ENCODE data around the gene SEMA3F. TPM values are rescaled to one million over a fixed set of nuclear protein-coding genes. Genes with fewer than 3 reads are reported as not detected.

Gene SEMA3F
- total RNA-seq, 4 donors from 2014 or later, result 5.2 to 40.1 (median 7.5) TPM

DNA sequence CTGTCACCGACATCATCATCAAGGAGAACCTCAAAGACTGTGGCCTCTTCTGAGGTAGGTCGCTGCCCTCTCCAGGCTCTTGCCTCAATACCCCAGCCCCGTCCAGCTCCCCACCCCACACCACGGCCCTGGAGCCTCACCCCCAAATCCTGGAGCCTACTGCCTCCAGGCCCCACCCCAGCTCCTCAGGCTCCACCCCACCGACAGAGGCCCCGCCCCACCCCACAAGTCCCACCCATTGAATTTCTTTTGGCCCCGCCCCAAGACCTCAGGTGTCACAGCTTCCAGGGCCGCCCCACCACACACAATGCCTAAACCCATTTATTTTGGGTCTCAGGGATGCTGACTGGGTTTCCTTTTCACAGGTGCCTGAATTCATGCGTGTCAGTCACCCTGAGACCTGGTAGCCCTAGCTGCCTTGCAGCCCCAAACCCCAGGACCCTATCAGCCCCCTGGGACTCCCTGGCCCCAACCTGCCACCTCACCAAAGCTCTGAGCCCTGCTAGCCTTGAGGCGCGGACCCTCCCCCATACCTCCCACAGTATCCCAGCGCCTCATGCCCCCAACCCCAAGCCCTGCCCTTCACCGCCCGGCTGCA is 39.9 kb downstream of the SEMA3F start:
- no peak for DNase-seq
- peaks cover 15 to 18% (median 16%) of the 10 kb centered on the region in 3 donors for H3K27me3 ChIP-seq
- no peak overlapping the region for H3K27ac ChIP-seq
- H3K4me3 ChIP-seq, result peak overlapping the region in 3 of 4 donors; percentile 23 to 39 (median 24)
- in situ Hi-C loops (cut with MboI; ENCODE audit: low sequenced_read_pairs in 4 of 4), result no loop called here
- intact Hi-C loops (cut with DNase I; ENCODE audit: low total_unique reads), result loop anchor here (1.0 kb wide), 2 partner anchors 31 to 51 kb away; no protein-coding TSS in a partner anchor
- H3K9me3 ChIP-seq, result no peaks in the 10 kb centered on the region
- H3K4me1 ChIP-seq, result peaks cover 12 to 22% of the 10 kb centered on the region in 2 donors
- no peaks in the 10 kb centered on the region for H3K36me3 ChIP-seq
- TF ChIP-seq POLR2A (IDR thresholded peaks at IDR 0.05), result no peak
- TF ChIP-seq, protein P1, sequence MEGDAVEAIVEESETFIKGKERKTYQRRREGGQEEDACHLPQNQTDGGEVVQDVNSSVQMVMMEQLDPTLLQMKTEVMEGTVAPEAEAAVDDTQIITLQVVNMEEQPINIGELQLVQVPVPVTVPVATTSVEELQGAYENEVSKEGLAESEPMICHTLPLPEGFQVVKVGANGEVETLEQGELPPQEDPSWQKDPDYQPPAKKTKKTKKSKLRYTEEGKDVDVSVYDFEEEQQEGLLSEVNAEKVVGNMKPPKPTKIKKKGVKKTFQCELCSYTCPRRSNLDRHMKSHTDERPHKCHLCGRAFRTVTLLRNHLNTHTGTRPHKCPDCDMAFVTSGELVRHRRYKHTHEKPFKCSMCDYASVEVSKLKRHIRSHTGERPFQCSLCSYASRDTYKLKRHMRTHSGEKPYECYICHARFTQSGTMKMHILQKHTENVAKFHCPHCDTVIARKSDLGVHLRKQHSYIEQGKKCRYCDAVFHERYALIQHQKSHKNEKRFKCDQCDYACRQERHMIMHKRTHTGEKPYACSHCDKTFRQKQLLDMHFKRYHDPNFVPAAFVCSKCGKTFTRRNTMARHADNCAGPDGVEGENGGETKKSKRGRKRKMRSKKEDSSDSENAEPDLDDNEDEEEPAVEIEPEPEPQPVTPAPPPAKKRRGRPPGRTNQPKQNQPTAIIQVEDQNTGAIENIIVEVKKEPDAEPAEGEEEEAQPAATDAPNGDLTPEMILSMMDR (IDR thresholded peaks at IDR 0.05 in 4 of 5, conservative IDR thresholded peaks at IDR 0.05 in 1 of 5), result no peak
- ATAC-seq, result peak in 1 of 2 donors; percentile 35

DNA sequence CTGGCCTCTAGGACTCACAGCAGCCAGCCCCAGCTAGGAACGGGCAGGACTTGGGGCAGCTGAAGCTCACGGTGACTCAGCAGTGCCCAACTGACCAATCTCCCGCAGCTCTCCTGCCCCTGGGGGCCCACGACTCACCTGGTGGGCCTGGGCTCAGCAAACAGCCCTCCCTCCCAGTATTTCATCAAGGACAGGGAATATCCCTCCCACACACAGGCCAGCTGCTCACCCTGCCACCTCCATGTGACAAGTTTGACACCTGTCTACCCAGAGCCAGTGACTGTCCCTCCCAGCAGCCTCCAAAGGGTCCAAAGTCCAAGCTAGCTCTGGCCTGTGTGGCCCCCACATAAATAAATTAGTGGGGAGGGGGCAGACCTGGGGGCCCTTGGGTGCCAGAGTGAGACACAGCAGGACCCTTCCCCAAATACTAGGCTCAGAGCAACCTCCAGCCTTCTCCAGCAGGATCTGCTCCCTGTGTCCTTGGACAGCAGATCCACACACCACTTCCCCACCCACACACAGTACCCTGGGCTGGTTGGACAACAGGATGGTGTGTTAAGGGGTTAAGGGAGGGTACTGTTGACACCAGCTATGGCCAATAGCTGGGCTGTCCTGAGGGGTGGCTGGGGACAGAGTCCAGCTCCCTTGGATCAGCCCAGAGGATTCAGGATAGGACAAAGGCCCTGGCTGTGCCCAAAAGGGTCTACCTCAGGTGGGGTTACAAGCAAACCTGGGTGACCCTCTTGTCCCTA is 40.6 kb downstream of the SEMA3F start:
- DNase-seq (no peak), ATAC-seq (peak in 1 of 2 donors; percentile 13)
- in situ Hi-C loops (cut with MboI; ENCODE audit: low sequenced_read_pairs in 4 of 4) (no loop called here), intact Hi-C loops (cut with DNase I; ENCODE audit: low total_unique reads) (no loop called here)
- Histone ChIP-seq H3K9me3 (no peaks in the 10 kb centered on the region), H3K36me3 (no peaks in the 10 kb centered on the region), H3K27ac (no peak overlapping the region), H3K4me3 (no peak overlapping the region), H3K4me1 (peaks cover 12 to 22% of the 10 kb centered on the region in 2 donors), H3K27me3 (peaks cover 15 to 18% (median 16%) of the 10 kb centered on the region in 3 donors)
- no peak for TF ChIP-seq POLR2A (IDR thresholded peaks at IDR 0.05)
- TF ChIP-seq, protein P1 (IDR thresholded peaks at IDR 0.05 in 4 of 5, conservative IDR thresholded peaks at IDR 0.05 in 1 of 5), result no peak

DNA sequence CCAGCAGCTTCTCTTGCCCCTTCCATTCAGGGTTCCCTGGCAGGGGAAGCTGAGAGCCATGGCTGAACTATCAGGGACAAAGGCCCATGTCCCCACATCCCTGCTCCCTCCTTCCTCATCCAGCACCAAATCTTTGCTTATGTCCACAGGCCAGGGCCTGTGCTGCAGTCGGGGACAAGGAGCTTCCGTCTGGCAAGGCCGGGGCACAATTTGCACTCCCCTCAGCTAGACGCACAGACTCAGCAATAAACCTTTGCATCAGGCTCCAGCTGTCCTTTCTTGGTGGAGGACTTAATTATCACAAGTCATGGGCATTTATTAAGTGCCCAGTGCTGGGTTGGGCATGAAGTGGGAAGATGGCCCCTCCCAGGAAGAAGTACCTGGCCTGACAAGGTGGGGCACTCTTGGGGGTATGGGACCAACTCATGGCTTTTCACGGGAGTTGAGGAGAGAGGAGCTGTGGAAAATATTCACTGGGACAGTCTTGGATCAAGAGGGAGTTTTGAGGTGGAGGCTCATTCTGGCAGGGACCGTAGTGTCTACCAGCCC is 41.2 kb downstream of the SEMA3F start:
- Histone ChIP-seq H3K4me1 (peaks cover 12 to 22% of the 10 kb centered on the region in 2 donors), H3K9me3 (no peaks in the 10 kb centered on the region), H3K27ac (no peak overlapping the region), H3K36me3 (no peaks in the 10 kb centered on the region), H3K27me3 (peaks cover 15 to 18% (median 16%) of the 10 kb centered on the region in 3 donors), H3K4me3 (no peak overlapping the region)
- ATAC-seq (no peak), DNase-seq (no peak)
- in situ Hi-C loops (cut with MboI; ENCODE audit: low sequenced_read_pairs in 4 of 4), result no loop called here
- no peak for TF ChIP-seq POLR2A (IDR thresholded peaks at IDR 0.05)
- TF ChIP-seq, protein P1 (IDR thresholded peaks at IDR 0.05 in 4 of 5, conservative IDR thresholded peaks at IDR 0.05 in 1 of 5), result no peak
- intact Hi-C loops (cut with DNase I; ENCODE audit: low total_unique reads), result no loop called here

DNA sequence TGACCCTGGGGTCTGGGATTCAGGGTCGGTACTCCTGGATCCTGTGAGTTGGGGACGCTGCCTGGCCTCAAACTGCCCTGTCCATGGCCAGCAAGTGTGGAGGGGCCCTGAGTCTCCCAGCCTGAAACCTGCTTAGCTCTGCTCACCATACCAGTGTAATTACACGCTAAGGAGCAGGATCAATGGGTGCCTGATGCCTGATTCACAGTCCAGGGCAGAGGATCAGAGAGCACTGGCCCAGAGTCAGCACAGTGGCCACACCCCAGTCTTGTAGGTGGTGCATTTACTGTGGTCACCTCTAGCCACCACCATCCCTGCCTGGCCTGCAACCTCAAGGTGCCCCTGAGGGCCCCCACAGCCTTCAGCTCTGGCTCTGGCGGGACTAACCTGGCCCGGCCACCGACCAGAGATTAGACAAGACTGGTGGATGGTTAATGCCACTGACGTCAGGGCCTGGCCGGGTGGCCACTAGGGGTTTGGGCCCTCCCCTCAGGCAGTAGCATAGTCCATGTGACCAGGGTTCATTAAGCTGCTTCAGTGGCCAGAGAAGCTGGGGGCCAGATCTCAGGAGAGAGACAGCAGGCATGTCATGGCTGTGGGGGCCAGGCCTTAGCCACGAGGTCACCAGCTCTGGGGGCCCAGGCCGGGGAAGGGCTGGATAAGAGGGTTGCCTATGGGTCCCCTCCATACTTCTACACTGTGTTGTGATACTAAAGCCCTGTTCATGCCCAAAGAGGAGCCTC is 46.6 kb downstream of the SEMA3F start:
- H3K4me3 ChIP-seq, result no peak overlapping the region
- DNase-seq (no peak), ATAC-seq (no peak)
- no peaks in the 10 kb centered on the region for H3K36me3 ChIP-seq
- in situ Hi-C loops (cut with MboI; ENCODE audit: low sequenced_read_pairs in 4 of 4), result no loop called here
- H3K4me1 ChIP-seq, result peaks cover 6 to 16% of the 10 kb centered on the region in 2 donors
- TF ChIP-seq, protein P1 (IDR thresholded peaks at IDR 0.05 in 4 of 5, conservative IDR thresholded peaks at IDR 0.05 in 1 of 5), result no peak
- TF ChIP-seq POLR2A (IDR thresholded peaks at IDR 0.05), result no peak
- no peaks in the 10 kb centered on the region for H3K9me3 ChIP-seq
- no peaks in the 10 kb centered on the region for H3K27me3 ChIP-seq
- intact Hi-C loops (cut with DNase I; ENCODE audit: low total_unique reads), result no loop called here
- H3K27ac ChIP-seq, result no peak overlapping the region

All from gastrocnemius medialis (tissue), 4 donors.